ENCODE measurements around the gene MINDY4.

Gene MINDY4

DNA sequence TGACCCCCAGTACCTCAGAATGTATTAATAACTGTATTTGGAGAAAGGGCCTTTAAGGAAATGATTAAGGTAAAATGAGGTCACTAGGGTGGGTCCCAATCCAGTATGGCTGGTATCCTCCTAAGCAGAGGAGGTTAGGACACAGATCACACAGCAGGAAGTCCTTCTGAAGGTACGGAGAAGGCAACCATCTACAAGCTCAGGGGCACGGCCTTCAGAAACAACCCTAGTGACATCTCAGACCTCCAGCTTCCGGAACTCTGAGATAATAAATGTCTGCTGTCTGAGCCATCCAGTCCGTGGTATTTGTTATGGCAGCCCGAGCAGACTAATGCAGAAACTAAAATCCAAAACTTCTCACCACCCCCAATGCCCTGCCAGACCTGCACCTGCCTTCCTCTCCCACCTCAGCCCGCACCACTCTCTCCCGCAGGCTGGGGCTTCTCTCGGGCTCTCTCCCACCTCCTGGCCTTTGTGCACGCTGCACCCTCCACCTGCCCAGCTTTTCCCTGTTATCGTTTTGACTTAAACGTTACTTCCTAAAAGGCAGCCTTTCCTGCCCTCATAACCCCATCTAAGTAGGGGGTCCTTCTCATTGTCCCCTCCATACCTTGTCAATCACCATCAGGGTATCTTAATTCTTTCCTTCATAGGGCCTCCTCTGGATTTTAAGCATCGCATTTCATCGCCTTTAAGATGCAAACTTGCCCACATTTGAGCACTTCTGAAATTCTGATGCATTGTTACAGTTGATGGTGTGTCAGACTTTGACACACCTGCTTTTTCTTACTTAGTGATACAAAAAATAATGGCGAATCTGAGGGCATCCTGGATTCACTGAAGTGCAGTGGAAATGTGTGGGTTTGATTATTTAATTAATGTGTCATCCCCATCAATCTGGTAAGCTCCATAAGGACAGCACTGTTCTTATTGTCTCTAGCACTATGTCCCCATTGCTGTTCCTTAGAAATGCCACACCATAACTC lies 108.2 kb downstream of the MINDY4 start:
- no peak for DNase-seq (ENCODE audit: low spot score)

DNA sequence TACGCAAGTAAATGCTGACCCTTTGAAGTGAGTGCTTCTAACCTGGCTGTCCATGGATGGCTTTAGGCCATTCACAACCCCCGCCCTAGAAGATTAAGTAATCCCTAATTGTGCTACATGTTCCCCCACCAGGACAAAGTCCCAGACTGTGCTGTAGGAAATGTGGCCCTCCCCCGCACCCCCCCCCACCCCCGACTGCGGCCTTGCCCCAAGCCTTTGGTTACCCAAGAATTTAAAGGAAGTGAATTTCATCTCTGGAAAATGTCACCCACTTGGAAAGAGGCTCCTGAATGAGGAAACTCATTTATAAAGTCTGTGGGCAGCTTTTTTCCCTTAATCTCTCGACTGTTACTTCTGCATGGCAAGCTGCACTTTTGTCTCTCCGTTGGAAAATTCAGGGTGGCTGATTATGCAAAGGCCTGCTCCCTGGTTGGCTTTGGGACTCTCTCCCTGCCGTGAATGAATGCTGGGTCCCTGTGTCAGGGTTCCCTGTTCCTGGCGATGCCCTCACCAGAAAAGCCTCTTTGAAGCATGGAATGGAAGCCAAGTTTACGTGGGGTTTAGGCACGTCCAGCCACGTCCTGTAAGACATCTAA lies 109.0 kb downstream of the MINDY4 start:
- no peak for DNase-seq (ENCODE audit: low spot score)

DNA sequence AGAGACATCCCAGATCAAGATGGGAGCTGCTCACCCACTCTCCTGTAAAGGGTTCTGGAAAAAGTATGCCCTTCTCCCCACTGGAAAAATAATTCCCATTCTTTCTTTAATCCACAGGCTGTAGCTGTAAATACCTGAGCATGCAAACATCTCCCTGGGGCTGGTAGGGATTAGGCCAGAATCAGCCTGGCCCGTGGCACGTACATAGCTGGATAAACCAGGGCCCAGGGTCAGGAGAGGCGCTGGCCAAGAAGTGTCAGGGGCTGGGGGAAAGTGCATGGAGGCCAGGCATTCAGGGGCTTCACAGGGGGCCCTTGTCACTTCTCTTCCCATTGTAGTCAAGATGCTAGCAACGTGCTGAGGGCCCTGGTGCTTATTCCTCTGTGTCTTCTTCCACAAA lies 109.7 kb downstream of the MINDY4 start:
- no peak for DNase-seq (ENCODE audit: low spot score)

DNA sequence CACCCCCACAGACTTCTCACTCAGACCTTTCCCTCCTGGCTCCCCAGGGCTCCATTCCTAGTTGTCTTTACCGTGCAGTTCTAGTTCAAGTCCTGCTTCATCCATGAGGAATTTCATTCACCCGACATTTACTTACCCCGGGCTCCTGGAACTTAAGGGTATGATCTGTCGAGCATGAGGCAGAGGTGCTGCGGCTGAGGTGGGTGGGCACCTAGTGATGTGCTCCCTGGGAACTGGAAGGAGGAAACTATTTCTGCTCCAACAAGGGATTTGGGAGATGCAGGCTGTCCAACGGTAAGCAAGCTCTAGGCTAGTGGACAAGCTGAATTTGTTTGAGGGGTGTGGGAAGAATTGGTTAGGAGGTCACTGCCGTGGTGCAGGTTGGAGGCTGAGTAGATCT lies 110.2 kb downstream of the MINDY4 start:
- no peak for DNase-seq (ENCODE audit: low spot score)

DNA sequence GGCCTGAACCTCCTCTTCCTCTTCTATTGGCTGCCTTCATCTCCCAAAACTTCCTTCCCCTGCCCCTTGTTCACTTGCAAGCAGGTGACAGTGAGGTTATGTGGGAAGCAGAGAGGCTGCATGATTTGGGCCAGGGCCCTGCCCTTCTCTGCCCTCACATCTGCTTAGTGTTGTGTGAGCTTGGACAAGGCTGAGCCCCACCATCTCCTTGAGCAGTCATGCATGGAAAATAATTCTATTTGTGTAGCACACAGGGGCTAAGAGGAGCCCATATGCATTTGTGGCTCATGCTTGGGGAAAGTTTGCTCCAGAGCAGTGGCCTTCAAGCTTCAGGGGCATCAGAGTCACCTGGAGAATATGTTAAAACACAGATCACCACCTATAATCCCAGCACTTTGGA lies 113.7 kb downstream of the MINDY4 start:
- DNase-seq (ENCODE audit: low spot score), result no peak

DNA sequence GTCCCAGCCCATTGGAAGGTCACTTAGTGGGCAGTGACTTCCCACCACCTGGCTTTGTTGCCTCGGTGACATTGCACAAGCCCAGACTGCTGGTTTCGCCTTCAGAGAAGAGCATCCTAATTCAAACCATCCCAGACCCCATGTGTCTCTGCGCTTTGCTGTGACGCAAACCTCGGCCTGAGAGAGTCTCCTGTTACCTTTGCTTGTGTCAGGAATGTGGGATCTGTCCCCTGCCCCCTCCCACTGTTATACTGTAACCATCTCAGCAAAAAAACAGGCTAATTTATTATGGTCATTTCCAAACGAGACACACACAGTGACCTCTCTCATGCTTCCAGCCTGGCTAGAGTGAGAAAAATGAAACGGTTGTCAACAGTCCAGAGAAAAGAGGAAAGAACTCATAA lies 115.4 kb downstream of the MINDY4 start:
- no peak for DNase-seq (ENCODE audit: low spot score)

DNA sequence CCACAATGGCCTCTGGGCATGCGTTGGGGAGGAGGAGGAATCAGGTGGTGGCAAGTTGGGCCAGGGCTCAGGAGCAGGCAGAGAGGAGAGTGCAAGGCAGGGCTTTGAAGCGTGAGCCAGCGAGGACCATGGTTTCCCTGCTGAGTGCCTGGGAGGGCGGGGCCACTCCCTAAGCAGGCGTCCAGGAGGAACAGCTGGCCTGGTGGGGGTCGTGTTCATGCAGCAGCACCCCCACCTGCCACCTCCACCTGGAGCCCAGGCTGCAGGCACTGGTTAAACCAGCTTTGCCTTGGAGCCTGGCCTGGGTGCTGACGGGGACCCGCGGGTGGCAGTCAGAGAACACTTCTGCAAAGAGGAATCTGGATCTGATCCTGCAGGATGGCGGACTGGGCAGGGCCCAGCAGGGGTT lies 116.3 kb downstream of the MINDY4 start:
- DNase-seq (ENCODE audit: low spot score), result no peak

DNA sequence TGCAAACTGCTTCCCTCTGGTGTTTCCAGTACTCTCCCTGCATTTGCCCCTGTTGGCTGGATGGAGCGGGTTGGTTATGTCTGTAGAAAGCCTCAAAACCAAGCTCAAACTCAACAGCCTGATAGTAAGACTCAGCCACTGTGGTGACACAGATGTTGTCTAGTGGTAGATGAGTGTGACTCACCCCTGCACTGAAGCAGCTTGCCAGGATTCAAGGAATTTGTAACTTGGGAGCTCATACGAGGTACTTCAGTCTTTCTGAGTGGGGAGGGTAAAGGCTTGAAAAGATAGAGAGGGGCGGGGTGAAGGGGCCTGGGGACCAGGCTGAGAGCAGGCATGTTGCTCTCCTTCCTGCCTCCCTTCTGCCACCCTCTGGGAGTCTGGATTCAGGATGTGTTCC lies 117.5 kb downstream of the MINDY4 start:
- peak; percentile 35 for DNase-seq (ENCODE audit: low spot score)

DNA sequence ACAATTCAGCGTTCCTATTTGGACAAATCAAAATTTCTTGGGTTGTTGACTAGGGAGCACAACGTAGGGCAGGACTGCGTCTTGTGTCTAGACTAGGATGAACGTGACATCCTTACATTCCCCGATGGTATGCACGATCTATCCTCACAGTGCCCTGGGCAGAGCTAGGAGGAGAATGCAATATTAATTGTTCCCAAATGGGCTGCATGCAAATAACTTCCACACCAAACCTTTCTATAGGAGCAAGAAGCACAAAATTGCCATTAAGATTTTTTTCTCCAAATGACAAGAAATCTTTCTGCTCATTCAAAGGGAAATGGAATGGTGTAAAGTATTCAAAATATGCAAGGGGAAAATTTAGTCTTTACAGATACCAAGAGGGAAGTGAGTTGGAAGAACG lies 119.0 kb downstream of the MINDY4 start:
- DNase-seq (ENCODE audit: low spot score), result no peak

DNA sequence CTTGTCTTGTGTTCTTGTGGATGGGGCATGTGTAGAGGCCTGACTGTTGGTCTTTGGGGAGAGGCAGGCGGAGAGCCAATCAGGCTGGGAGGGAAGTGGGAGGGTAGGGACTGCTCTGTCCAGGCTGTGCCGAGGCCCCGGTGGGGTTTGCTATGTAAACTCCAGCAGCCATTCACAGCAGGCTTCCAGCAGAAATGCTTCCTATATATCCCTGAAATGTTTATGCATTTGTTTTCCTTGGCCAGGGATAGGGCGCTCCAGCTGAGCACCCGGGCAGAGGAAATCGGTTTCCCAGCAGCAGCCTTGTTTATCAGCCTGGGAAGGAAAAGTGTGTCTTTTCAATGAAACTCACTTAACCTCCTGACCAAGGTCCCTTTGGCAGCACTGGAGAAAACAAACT lies 122.1 kb downstream of the MINDY4 start:
- peak; percentile 45 for DNase-seq (ENCODE audit: low spot score)

DNA sequence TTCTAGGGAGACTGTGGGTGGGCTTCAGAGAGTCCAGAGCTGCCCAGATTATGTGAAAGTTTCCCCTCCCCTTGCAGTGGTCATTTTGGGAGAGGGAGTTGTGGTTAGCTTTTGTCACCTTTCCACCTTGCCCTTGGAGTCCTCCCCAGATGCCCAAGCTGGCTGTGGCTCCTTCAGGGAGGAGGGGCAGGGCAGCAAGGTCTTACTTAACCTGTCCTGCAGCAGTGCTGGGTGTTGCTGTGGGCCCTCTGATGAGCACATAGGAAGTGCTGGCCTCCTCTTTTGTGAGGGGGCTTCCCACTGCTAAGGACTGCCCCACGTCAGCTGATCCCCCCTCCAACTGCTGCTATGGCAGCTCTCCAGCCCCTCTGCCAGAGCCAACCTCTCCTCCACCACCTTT lies 122.8 kb downstream of the MINDY4 start:
- DNase-seq (ENCODE audit: low spot score), result no peak

DNA sequence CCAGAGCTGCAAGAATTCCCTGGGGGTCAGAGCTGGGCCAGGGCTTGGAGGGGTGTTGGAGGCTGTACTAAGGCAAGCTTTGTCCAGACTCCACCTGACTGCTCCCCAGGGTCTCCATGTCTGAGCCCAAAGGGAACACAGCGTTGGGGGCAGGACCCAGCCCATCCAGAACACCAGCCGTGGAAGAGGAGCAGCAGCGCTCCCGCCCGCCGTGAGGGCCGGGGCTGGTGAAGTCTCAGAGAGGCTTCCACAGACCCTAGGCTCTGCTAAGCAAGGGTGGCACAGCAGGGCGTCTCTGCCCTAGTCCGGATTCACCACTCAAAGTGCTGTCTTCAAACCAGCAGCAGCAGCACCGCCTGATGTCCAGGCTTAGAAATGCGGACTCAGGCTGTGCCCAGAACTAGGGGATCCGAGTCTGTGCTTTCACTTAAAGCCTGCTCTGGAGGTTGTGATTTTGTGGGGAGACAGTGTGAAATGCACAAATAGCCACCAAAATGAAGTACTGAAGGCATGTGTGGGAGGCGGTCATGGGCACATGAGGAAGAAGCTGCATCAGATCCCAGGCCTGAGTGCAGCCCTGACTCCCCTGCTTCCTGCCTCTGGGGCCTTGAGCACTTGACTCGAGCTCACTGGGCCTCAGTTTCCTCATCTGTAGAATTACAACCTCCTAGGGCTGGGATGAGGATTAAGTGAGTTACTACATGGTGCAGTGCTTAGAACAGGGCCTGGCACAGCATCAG lies 123.8 kb downstream of the MINDY4 start:
- no peak for DNase-seq (ENCODE audit: low spot score)

DNA sequence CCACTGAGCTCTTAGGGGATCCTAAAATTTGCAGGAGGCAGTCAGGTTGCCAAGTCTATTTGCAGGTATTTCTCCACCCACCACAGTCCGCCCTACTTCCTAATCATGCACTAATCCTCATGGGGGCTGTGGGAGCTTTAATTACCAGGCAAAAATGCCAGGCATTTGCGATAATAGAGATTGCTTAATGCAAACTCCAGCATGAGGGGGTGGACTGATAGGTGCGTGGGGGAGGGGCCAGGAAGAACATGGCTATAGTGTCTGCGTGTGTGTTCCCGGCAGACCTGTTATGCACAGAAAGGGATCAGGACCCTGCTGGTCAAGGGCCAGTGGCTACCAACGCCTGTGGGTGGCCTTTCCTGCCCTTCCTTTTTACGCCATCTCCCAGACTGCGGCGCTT lies 124.8 kb downstream of the MINDY4 start:
- DNase-seq (ENCODE audit: low spot score), result no peak

DNA sequence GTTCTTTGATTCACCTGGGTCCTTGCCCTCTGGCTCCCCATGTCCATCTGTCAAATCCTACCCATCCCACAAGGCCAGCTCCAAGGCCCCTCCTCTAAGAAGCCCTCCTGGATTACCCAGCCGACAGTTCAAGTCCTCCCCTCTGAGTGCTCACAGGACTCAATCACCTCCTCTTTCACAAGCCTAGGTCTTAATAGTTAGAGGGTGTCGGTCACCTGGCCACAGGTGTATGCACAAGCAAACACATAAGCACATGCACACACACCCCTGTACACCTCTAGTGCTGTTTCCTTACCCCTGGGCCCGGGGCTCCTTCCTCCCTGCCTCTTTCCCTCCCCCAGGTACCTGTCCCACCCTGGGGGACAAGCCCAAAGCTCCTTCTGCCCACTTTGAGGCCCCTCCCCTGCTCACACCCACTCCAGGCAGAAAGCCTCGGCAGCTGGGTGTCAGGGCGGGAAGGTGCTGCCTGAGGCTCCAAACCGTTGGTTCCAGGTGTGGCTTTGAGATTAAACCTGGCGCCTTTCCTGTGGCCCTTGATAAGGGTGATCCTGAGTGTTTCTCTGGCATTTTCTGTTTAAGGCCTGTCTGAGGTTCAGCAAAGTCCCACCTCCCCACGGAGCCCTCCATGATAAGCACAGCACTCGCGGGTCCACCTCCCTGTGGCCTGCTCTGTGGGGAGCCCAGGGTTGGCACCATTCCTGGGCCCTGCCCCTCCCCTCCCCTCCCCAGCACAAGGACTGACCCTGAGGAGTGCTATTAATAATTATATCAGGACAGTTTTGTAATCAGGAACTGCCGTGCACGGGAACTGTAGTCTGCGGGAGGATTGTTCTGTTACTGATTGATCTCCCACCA lies 125.8 kb downstream of the MINDY4 start:
- DNase-seq (ENCODE audit: low spot score), result no peak

DNA sequence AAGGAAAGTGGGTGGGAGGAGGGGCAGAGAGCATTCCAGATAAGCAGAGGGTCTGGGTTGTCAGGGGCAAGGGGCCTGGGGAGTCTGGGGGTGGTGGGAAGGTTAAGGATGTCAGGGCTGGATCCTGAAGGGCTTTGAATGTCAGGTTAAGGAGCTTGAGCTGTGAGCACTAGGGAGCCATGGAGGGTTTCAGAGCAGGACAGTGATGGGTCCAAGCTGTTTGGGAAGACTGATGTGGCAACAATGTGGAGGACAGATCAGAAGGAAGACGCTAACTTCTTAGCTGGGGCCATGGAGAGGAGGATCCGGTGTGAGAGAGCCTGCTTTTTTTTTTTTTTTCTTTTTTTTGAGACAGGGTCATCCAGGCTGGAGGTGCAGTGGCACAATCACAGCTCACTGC lies 126.6 kb downstream of the MINDY4 start:
- DNase-seq (ENCODE audit: low spot score), result no peak

DNA sequence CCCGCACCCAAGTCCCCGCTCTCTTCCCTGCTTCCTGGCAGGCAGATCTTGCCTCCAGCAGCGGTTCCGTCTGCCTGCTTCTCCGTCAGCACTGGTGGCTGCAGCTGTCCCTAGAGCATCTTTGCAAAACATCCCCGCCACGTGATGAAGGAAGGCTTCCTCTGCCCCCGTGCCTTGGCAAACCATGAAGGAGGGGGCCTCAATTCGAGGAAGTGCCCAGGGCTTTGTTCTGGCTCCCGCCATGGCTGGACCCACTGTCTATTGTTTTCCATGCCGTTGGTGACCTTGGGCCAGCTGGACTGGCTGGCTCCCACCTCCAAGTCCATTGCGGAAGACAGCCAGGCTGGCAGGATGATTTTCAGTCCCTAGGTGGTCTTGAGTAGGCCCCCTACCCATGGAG lies 127.2 kb downstream of the MINDY4 start:
- DNase-seq (ENCODE audit: low spot score), result peak; percentile 48

DNA sequence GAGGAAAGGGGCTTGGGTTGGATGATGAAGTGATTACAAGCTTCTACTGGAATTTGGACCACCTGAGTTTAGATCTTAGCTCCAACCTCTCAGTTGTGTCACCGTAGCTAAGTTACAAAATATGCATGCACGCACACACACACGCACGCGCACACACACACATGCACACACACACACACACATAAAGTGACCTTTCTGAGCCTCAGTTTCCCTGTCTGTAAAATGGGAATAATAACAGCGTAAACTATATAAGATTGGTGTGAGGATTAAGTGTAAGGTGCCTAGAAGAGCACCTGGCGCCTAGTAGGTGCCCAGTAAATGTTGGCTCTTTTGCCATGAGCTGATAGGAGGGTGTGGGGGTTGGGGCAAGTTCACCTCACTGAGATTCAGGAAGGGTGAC lies 127.8 kb downstream of the MINDY4 start:
- no peak for DNase-seq (ENCODE audit: low spot score)

DNA sequence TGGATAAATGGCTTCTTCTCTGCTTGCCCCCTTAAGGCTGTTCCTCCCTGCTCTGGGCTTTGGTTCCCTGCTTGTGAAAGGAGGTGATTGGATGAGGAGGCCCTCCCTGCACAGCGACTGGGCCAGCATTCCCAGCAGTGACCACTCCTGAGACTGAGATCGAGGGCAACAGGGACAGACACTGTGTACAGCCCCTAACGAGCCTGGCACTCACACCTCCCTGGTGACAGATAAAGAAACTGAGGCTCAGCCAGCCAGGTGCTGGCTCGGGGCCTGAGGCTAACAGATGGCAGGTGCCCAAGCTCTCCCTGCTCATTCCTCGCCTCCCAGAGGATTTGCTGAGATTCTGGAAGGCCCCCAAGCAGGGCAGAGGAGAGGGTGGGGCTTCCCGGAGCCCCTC lies 128.4 kb downstream of the MINDY4 start:
- DNase-seq (ENCODE audit: low spot score), result peak; percentile 24

DNA sequence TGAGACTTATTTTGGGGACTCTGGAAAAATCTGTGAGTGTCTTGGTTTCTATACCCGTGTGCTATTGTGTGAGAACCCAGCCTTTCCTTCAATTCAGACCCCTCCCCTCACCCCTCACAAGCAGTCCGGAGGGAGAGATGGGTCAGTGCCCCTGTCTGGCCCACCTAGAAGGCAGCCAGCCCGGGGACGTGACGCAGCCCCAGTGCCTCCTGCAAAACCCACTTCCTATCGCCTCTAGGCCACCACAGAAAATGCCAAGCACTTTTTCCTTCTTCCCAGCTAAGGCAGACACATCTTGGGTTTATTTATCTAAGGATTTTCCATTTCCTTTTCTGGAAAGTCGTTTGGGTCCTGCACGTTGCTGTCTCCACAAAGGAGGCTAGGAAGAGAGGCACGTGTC lies 128.8 kb downstream of the MINDY4 start:
- DNase-seq (ENCODE audit: low spot score), result no peak

DNA sequence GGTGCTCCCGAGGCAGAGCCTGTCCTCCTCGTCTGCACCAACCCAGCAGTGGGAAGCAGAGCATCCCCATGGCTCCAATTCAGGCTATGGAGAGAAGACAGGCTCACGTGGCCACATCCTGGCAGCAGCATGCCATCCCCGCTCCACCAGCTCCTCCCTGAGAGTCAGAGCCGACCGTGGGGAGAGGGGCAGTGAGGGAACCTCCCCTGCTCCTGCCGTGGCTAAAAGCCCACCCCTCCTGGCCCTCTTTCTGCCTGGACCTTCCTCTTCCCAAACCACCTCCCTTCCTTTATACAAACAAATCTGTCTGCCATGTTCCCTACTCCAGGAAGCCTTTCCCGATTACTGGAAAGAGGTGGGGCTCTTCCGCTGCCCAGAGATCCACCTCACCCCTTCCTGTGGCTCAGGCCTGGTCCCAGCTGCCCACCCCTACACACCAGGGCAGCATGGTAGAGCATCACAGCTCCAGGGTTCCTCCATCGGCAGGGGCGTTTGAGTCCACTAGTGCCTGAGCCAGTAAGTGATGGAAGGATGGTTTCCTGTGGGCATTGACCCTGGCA lies 129.7 kb downstream of the MINDY4 start:
- no peak for DNase-seq (ENCODE audit: low spot score)

DNA sequence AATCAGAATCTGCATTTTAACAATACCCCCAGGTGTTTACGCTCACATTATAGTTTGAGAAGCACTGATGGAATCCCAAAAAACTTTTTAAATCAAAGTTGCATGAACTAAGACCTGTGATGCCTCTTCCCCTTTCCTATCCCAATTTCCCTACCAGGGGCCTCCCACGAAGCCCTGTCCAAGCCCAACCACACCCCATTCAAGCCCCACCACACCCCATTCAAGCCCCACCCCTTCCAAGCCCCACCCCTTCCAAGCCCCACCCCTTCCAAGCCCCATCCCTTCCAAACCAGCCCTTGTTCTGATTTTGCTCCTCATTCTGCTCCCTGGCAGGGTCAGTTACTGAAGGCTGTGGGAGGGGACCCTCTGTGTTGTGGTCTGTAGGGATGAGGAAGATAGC lies 130.6 kb downstream of the MINDY4 start:
- DNase-seq (ENCODE audit: low spot score), result no peak

DNA sequence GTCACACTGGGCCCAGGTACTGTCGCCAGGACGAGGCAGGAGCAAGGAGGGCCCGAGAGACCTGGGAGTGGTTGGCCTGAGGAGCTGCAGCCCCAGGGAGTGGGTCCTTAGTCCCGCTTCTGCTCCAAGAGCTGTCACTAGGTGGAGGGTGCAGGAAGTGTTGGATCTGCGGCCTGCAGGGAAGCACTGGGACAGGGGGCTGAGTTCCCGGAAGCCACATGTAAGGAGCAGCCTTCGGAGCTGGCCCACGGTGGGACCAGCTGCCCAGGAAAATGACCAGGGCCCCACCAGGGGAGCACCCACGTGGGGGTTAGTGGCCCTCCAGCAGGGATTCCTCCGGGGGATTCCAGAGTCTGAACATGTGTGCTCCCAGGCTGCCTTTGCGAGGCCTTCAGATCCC lies 131.2 kb downstream of the MINDY4 start:
- DNase-seq (ENCODE audit: low spot score), result no peak

All from Ammon's horn (tissue), 1 donor.